Neutrophil (primary cell): ENCODE results near the gene LMAN2.

Source experiments
- H3K27ac ChIP-seq: fragments of 200-600 bp; sonication (generic); 2 replicates; pipeline ENCODE4 v1.5.1; 2016; ENCODE audit warnings: mild to moderate bottlenecking, moderate library complexity
- H3K27me3 ChIP-seq: fragments of 200-600 bp; sonication (generic); 2 replicates; pipeline ENCODE4 v1.6.0; 2016; ENCODE audit warnings: mild to moderate bottlenecking
- H3K36me3 ChIP-seq: fragments of 200-600 bp; sonication (generic); 2 replicates; pipeline ENCODE4 v1.5.1; 2017
- H3K4me1 ChIP-seq, 2 experiments: fragments of 200-600 bp in 1 of 2; sonication (generic) in 1 of 2; 1 replicate in 1 of 2; 2 replicates in 1 of 2; pipeline versions ENCODE4 v1.5.1 to v1.6.1; 2013 to 2016; ENCODE audit warnings: low read depth in 1 of 2, low read length in 1 of 2, mild to moderate bottlenecking in 1 of 2, moderate library complexity in 1 of 2; ENCODE audit not compliant: control insufficient read depth in 1 of 2, insufficient read depth in 1 of 2
- H3K4me3 ChIP-seq, 2 experiments: fragments of 200-600 bp in 1 of 2; sonication (generic) in 1 of 2; 1 replicate in 1 of 2; 2 replicates in 1 of 2; pipeline ENCODE4 v1.5.1; 2013 to 2016; ENCODE audit warnings: low read depth in 1 of 2, low read length in 1 of 2, mild to moderate bottlenecking in 1 of 2, moderate library complexity in 1 of 2
- H3K9me3 ChIP-seq: fragments of 200-600 bp; sonication (generic); 2 replicates; pipeline ENCODE4 v1.5.1; 2016
- CTCF ChIP-seq: fragments of 200-600 bp; sonication (generic); IDR thresholded peaks from 2 replicates; pipeline ENCODE4 v1.5.1; 2016; ENCODE audit warnings: antibody characterized with exemption

LMAN2 gene

GRCh38 chr5:177383181-177383580 lies 31.7 kb upstream of the LMAN2 start:
- Histone ChIP-seq H3K4me1 (peaks cover 25 to 28% of the 10 kb centered on the region in 2 experiments), H3K36me3 (no peaks in the 10 kb centered on the region), H3K9me3 (no peaks in the 10 kb centered on the region), H3K27me3 (no peaks in the 10 kb centered on the region), H3K27ac (no peak overlapping the region), H3K4me3 (no peak overlapping the region)
- no peak for TF ChIP-seq CTCF

- Histone ChIP-seq H3K27ac (no peak overlapping the region), H3K4me3 (no peak overlapping the region), H3K4me1 (peaks cover 24 to 25% of the 10 kb centered on the region in 2 experiments), H3K27me3 (no peaks in the 10 kb centered on the region), H3K36me3 (no peaks in the 10 kb centered on the region), H3K9me3 (no peaks in the 10 kb centered on the region)
- no peak for TF ChIP-seq CTCF
Measured at GRCh38 chr5:177382423-177383029, 31.1 kb upstream of the LMAN2 start.

GRCh38 chr5:177380805-177381126 lies 29.3 kb upstream of the LMAN2 start:
- H3K27ac ChIP-seq, result no peak overlapping the region
- peaks cover 15 to 16% of the 10 kb centered on the region in 2 experiments for H3K4me1 ChIP-seq
- no peak for TF ChIP-seq CTCF
- no peaks in the 10 kb centered on the region for H3K36me3 ChIP-seq
- no peaks in the 10 kb centered on the region for H3K27me3 ChIP-seq
- no peaks in the 10 kb centered on the region for H3K9me3 ChIP-seq
- H3K4me3 ChIP-seq, result no peak overlapping the region

GRCh38 chr5:177378884-177379883 lies 27.7 kb upstream of the LMAN2 start:
- H3K27ac ChIP-seq, result no peak overlapping the region

More at GRCh38 chr5:177378884-177379883, 27.7 kb upstream of the LMAN2 start:
- Histone ChIP-seq H3K9me3 (no peaks in the 10 kb centered on the region), H3K4me3 (no peak overlapping the region), H3K36me3 (peaks cover 11% of the 10 kb centered on the region), H3K4me1 (peaks cover 5% of the 10 kb centered on the region in 2 experiments), H3K27me3 (no peaks in the 10 kb centered on the region)
- TF ChIP-seq CTCF, result no peak
